GM03348 (cell line): ENCODE data around the gene THSD7A.

Experiments used
- DNase-seq: peaks from one replicate; pipeline ENCODE4 v3.0.0; 2012; ENCODE audit warnings: low spot score

Gene THSD7A

GRCh38 chr7:11517853-11518252 is 314.1 kb downstream of the THSD7A start:
- no peak for DNase-seq

GRCh38 chr7:11516328-11516727 is 315.7 kb downstream of the THSD7A start:
- no peak for DNase-seq

- no peak for DNase-seq
Measured at GRCh38 chr7:11513460-11513859, 318.5 kb downstream of the THSD7A start.

GRCh38 chr7:11507929-11508328 is 324.1 kb downstream of the THSD7A start:
- DNase-seq: no peak

GRCh38 chr7:11506417-11506816 is 325.6 kb downstream of the THSD7A start:
- no peak for DNase-seq

- DNase-seq: no peak
Measured at GRCh38 chr7:11505471-11505985, 326.5 kb downstream of the THSD7A start.

GRCh38 chr7:11492307-11492706 is 339.7 kb downstream of the THSD7A start:
- no peak for DNase-seq

GRCh38 chr7:11491811-11492210 is 340.2 kb downstream of the THSD7A start:
- DNase-seq: no peak

GRCh38 chr7:11489280-11489679 is 342.7 kb downstream of the THSD7A start:
- no peak for DNase-seq

GRCh38 chr7:11486271-11486670 is 345.7 kb downstream of the THSD7A start:
- no peak for DNase-seq

GRCh38 chr7:11485636-11486035 is 346.4 kb downstream of the THSD7A start:
- no peak for DNase-seq

GRCh38 chr7:11480143-11480542 is 351.9 kb downstream of the THSD7A start:
- no peak for DNase-seq

GRCh38 chr7:11478882-11479281 is 353.1 kb downstream of the THSD7A start:
- DNase-seq: no peak

GRCh38 chr7:11478426-11478825 is 353.6 kb downstream of the THSD7A start:
- DNase-seq: no peak

GRCh38 chr7:11474902-11475585 is 357.0 kb downstream of the THSD7A start:
- DNase-seq: no peak

- DNase-seq: no peak
Measured at GRCh38 chr7:11473807-11474424, 358.1 kb downstream of the THSD7A start.

GRCh38 chr7:11473220-11473619 is 358.8 kb downstream of the THSD7A start:
- DNase-seq: no peak

- no peak for DNase-seq
Measured at GRCh38 chr7:11472646-11473045, 359.4 kb downstream of the THSD7A start.

GRCh38 chr7:11471255-11471654 is 360.7 kb downstream of the THSD7A start:
- no peak for DNase-seq

- no peak for DNase-seq
Measured at GRCh38 chr7:11469028-11469745, 362.8 kb downstream of the THSD7A start.

- no peak for DNase-seq
Measured at GRCh38 chr7:11466517-11467105, 365.4 kb downstream of the THSD7A start.

GRCh38 chr7:11464624-11465023 is 367.4 kb downstream of the THSD7A start:
- DNase-seq: no peak

GRCh38 chr7:11461946-11462345 is 370.1 kb downstream of the THSD7A start:
- DNase-seq: no peak
